Stimulated activated CD4-positive, alpha-beta T cell treated with anti-CD3 and anti-CD28 coated beads, Interleukin-12 subunit alpha, Interleukin-12 subunit beta, amount 100 ng/mL, for 24 hours (primary cell): ENCODE measurements around the gene PGPEP1.
"Not testable (repeated sequence)": the region's sequence is repeated elsewhere in the genome, so short reads cannot be mapped to it uniquely, and the experiment has no call there.

Experiments used
- DNase-seq, 2 experiments: peaks; one replicate each; pipeline ENCODE4 v3.0.0-alpha.2; 2020; ENCODE audit warnings: low read depth in 2 of 2

PGPEP1 gene

GRCh38 chr19:18390065-18390907, 49.9 kb downstream of the PGPEP1 start:
- no peak for DNase-seq

DNA sequence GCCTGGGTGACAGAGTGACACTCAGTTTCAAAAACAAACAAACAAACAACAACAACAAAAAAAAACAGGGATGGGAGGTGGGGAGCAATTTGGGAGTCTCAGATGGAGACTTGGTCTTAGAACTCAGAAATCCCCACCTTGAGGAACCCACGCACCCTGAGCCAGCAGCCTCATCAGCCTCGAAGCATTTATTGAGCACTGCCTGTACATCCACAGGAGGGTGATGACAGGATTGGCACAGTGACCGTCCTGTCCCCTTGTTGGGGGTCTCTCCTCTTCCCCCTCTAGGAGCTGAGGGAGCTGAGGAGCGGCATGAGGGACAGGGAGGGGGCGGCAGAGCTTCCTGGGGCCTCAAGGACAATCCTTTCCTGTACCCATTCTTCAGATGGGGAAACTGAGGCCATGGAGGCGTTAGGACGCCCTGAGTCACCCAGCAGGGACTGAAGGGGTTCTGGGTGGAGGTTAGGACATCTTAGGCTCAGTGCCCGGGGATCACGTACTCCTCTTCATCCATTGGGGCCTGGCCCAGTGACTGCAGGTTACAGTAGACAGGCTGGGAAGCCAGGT, 51.2 kb downstream of the PGPEP1 start:
- no peak for DNase-seq

- DNase-seq: no peak
Measured at GRCh38 chr19:18392417-18392816, 52.0 kb downstream of the PGPEP1 start.

DNA sequence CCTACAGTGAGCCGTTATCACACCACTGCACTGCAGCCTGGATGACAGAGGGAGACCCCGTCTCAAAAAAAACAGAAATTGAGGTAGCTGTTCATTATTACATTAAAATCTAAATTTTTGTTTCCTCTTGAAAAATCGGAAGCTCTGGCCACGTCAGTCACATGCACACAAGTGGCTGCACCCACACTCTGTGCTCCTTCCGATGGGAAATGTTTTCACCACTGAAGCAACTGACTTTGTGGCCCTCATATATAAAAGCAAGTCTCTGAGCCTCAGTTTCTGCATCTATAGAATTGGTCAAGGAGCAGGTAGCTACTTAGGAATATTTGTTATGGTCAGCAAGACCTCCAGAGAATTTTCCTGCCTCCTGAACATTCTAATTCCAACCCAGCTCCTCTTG, 52.5 kb downstream of the PGPEP1 start:
- DNase-seq: no peak

GRCh38 chr19:18393836-18394235, 53.4 kb downstream of the PGPEP1 start:
- no peak for DNase-seq

DNA sequence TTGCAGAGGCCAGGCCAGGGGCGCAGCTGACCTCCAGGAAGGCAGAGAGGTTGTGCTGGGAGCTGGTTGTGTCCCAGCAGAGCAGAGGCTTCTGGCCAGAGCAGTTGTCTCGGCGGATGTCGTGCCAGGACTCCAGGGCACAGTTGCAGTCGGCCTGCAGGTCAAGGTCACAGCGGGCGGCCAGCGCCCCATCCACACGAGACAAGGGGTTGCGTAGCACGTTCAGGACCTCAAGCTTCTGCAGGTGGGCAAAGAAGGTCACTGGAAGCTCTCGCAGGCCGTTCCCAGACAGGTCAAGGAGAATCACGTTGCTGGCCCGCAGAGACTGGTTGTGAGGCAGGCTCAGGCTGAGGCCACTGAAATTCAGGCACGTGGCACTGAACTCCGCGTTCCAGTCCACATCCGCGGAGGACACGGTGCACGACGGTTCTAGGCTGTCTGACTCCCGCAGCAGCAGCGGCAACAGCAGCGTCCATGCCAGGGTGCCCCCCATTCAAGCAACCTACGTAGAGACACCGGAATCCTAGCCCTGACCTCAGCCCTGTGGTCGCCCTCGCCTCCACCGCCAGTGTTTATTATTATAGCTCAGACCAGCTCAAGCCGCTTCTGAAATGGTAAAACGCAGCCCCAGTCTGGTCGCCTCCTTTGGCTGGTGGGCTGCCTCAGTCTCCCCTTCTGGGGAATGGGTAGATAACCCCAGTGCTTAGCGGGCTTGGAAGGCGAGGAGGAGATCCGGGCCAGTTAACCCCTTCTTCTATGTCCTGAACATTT, 56.3 kb downstream of the PGPEP1 start:
- no peak for DNase-seq

GRCh38 chr19:18397242-18398202, 57.1 kb downstream of the PGPEP1 start, which contains the start of gene LRRC25:
Gene LRRC25, minus strand, starts transcription at chr19:18397622. Its CDS starts 659 bp downstream, at chr19:18396963.
- DNase-seq: no peak

DNA sequence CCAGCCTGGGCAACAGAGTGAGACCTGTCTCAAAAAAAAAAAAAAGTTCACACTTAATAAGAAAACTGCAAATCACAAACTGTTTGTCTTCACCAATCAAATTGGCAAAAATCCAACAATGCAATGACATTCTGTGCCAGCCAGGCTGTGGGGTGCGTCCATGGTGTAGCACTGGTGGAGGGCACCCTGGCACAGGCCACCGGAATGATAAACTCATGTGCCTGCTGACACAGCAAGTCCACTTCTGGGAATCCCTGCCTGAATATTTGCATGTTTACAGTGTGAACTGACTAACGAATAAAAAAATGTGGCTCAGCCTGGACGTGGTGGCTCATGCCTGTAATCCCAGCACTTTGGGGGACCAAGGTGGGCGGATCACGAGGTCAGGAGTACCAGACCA, 58.6 kb downstream of the PGPEP1 start:
- no peak for DNase-seq

GRCh38 chr19:18401580-18402112, 61.2 kb downstream of the PGPEP1 start:
- DNase-seq: no peak

DNA sequence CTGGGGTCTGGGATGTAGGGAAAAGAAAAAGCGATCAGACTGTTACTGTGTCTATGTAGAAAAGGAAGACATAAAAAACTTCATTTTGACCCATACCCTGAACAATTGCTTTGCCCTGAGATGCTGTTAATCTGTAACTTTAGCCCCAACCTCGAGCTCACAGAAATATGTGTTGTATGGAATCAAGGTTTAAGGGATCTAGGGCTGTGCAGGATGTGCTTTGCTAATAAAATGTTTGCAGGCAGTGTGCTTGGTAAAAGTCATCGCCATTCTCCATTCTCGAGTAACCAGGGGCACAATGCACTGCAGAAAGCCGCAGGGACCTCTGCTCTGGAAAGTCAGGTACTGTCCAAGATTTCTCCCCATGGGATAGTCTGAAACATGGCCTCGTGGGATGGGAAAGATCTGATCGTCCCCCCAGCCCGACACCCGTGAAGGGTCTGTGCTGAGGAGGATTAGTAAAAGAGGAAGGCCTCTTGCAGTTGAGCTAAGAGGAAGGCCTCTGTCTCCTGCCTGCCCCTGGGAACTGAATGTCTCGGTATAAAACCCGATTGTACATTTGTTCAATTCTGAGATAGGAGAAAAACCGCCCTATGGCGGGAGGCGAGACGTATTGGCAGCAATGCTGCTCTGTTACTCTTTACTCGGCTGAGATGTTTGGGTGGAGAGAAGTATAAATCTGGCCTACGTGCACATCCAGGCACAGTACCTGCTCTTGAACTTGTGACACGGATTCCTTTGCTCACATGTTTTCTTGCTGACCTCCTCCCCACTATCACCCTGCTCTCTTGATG, 62.3 kb downstream of the PGPEP1 start:
- DNase-seq: not testable (repeated sequence)

GRCh38 chr19:18405754-18406153, 65.4 kb downstream of the PGPEP1 start:
- DNase-seq: not testable (repeated sequence)

DNA sequence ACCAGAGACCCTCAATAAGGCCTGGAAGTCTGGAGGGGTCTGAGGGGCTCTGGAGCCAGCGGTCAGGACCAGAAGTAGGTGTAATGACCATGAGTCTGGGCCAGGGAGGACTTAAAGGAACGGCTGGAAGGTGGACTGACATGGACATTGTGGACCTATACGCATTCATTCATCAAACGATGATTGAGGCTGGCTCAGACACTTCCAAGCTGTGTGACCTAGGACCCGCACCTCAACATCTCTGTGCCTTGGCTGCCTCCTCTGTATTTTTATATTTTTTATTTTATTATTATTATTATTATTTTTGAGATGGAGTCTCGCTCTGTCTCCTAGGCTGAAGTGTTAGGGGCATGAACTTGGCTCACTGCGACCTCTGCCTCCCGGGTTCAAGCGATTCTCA, 66.4 kb downstream of the PGPEP1 start:
- no peak for DNase-seq

DNA sequence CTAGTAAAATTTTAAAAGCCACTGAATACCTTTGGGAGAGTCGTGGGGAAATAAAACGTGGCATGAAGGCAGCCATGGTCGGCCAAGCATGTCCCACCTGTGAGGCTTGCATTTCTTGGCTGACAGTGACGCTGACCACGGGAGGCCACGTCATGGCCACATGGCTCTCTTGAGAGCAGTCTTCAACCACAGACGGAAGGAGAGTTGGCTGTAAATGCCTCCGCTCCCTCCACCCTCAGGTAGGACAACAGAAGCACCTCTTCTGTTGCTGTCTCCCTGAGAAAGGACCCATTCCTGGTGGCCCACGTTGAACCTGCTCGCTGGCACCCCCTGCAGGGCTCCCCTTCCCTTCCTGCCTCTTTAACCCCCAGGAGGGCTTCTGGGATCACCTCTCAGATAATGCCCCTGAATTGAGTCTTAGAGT, 67.7 kb downstream of the PGPEP1 start:
- DNase-seq: no peak

- DNase-seq: no peak
Measured at GRCh38 chr19:18412610-18413239, 72.3 kb downstream of the PGPEP1 start.

- no peak for DNase-seq
Measured at GRCh38 chr19:18414504-18415177, 74.2 kb downstream of the PGPEP1 start.

DNA sequence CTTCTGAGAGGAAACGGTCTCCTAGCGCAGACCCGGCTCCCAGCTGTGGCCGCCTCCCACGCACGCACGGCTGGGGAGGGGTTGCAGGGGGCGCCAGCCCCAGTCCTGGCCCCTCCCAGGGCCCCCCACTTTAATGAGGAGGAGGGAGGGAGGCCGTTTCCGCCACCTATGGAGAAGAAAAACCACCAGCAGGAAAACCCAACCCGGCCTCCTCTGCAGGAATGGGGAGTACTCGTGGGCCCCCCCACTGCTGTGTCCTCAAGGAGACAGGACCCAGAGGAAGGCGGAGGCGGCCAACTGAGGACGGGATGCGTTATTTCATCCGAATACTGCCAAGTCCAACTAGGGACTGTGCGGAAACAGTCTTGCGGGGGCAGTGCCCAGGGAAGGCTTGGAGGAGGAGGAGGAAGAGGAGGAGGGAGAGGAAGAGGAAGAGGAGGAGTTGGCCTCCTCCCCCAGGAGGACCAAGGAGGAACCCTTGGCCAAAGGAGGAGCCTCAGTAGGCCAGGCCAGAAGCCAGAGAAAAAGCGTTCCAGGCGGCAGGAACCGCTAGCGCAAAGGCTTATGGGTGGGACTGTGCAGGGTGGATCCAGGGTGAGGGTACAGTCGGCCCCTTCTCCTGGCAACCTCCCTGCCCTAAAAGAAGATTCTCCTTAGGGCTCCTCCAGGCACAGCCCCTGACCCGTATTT, 74.9 kb downstream of the PGPEP1 start:
- no peak for DNase-seq

DNA sequence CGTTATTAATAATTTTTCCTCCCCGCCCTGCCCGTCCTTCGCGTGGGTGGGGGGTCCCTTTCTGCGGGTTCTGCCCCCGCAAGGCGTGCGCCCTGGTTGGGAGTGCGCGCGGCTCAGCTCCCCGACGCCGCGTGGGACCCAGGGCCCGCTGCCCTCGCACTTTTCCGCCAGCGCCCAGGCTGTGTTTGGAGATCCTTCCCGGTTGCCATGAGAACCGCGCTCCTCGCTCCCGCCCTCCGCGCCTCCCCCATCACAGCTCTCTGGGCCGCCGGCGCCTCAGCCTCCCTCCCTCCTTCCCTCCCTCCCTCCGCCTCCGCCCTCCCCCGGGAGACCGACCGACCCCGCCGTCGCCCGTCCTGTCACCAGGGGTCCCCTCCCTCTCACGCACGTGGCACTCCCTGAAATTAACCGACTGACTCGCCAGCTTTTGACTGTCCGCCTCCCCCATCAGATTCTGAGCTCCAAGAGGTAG, 76.4 kb downstream of the PGPEP1 start:
- DNase-seq: peak in 1 of 2 experiments; percentile 62

DNA sequence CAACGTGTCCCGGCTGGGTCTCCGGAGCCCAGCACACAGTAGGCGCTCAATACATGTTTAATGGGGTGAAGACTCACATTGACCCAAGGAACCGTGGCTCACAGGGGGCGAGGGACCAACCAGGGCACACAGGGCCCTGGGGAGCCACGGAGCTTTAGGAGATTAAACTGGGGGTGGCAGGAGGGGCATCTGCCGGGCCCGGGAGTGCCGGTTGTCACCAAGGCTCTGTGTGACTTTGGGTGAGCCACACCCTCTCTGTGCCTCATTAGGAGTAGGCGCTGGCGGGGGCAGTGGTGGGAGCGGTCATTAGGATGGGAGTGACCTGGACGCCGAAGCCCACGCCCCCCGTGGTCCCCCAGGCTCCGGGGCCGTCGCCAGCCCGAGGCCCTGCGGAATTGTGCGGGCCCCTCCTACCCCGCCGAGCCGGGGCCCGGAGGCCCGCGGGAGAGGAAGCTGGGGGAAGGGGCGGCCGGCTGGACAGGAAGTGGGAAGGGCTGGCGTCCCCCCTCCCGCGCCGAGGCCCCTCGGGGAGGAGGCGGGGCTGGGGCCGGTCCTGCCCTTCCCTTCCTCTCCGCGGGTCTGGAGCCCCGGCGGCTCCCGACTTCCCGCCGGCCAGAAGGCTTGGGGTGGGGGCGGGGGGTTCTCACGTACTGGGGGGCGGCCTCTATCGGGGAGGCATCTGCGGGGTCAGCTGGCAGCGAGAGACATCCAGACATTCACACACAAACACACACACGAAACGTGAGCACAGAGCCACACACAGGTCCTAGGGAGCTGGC, 77.0 kb downstream of the PGPEP1 start:
- no peak for DNase-seq
